Esophagus muscularis mucosa (tissue), 4 donors: Measurements from ENCODE around the gene PAXX. TPM values are rescaled to one million over a fixed set of nuclear protein-coding genes. Genes with fewer than 3 reads are reported as not detected.
"Not testable (repeated sequence)": the region's sequence is repeated elsewhere in the genome, so short reads cannot be mapped to it uniquely, and the experiment has no call there.

ENCODE experiments used
- DNase-seq: peaks from one replicate; pipeline ENCODE4 v3.0.0-alpha.2; 2017; ENCODE audit errors: extremely low spot score
- H3K27ac ChIP-seq, 4 donors: fragments of 200-600 bp; sonication (generic); replicated peaks in 1 of 4; 1 replicate in 3 of 4; 2 replicates in 1 of 4; pipeline ENCODE4 v1.5.1; 2016 to 2019; ENCODE audit warnings: mild to moderate bottlenecking in 1 of 4
- H3K27me3 ChIP-seq, 4 donors: fragments of 200-600 bp; sonication (generic); one replicate each; pipeline versions ENCODE4 v1.5.1 to v1.6.0; 2016 to 2019
- H3K36me3 ChIP-seq, 4 donors: fragments of 200-600 bp; sonication (generic); one replicate each; pipeline ENCODE4 v1.5.1; 2016 to 2019
- H3K4me1 ChIP-seq, 4 donors: fragments of 200-600 bp; sonication (generic); one replicate each; pipeline ENCODE4 v1.5.1; 2016 to 2019
- H3K4me3 ChIP-seq, 4 donors: fragments of 200-600 bp; sonication (generic); 1 replicate in 2 of 4; 2 replicates in 2 of 4; pipeline ENCODE4 v1.5.1; 2016 to 2019; ENCODE audit warnings: mild to moderate bottlenecking in 4 of 4, moderate library complexity in 1 of 4
- H3K9me3 ChIP-seq, 4 donors: fragments of 200-600 bp; sonication (generic); 1 replicate in 3 of 4; 2 replicates in 1 of 4; pipeline ENCODE4 v1.5.1; 2016 to 2019
- EP300 ChIP-seq: sonication (generic); formaldehyde crosslinking; IDR thresholded peaks from one replicate; pipeline ENCODE4 v1.6.1; 2017; ENCODE audit warnings: antibody characterized with exemption
- POLR2A ChIP-seq: fragments of 450-650 bp; IDR thresholded peaks from one replicate; pipeline ENCODE4 v1.6.1; 2017; ENCODE audit warnings: antibody characterized with exemption, moderate library complexity, mild to moderate bottlenecking, low read depth
- POLR2AphosphoS5 ChIP-seq, 2 donors: sonication (generic); formaldehyde crosslinking; IDR thresholded peaks; one replicate each; pipeline ENCODE4 v1.6.1; 2017; ENCODE audit warnings: antibody characterized with exemption in 2 of 2
- WGBS: methylation state at CpG from one replicate; pipeline ENCODE4 v1.1.5; 2018; 5-methylcytosine and 5-hydroxymethylcytosine counted together
- intact Hi-C: fragments of 100-400 bp; cut with DNase I; formaldehyde crosslinking; loops from one replicate; pipeline ENCODE4 v1.15.1; 2023
- total RNA-seq, 4 donors: library from RNA; depleted of rRNA; stranded (reverse); fragments of >200 nt; gene quantifications; one replicate each; pipeline versions ENCODE4 v1.1.0 to v1.2.1, GENCODE V29; 2016
- TF ChIP-seq, protein P1 (sequence below), 3 experiments: fragments of 200-600 bp in 2 of 3; fragments of 450-650 bp in 1 of 3; sonication (generic) in 2 of 3; IDR thresholded peaks; one replicate each; pipeline ENCODE4 v1.5.1; 2017 to 2019; ENCODE audit warnings: antibody characterized with exemption in 3 of 3, mild to moderate bottlenecking in 2 of 3, moderate library complexity in 1 of 3

Gene PAXX
- total RNA-seq, 4 donors from 2014 or later = 28.8 to 39.9 (median 37.8) TPM

- no peak overlapping the region for H3K27ac ChIP-seq
- H3K36me3 ChIP-seq = peaks cover 0 to 11% (median 9%) of the 10 kb centered on the region in 4 donors
- peaks cover 0 to 8% (median 0%) of the 10 kb centered on the region in 4 donors for H3K27me3 ChIP-seq
- H3K4me3 ChIP-seq = peak overlapping the region in 2 of 4 donors; percentile 27 to 39
- peaks cover 20 to 34% (median 30%) of the 10 kb centered on the region in 4 donors for H3K4me1 ChIP-seq
- 60% methylated on average over 5 of the region's 10 CpGs for WGBS
- no peak for TF ChIP-seq EP300
- TF ChIP-seq, protein P1, sequence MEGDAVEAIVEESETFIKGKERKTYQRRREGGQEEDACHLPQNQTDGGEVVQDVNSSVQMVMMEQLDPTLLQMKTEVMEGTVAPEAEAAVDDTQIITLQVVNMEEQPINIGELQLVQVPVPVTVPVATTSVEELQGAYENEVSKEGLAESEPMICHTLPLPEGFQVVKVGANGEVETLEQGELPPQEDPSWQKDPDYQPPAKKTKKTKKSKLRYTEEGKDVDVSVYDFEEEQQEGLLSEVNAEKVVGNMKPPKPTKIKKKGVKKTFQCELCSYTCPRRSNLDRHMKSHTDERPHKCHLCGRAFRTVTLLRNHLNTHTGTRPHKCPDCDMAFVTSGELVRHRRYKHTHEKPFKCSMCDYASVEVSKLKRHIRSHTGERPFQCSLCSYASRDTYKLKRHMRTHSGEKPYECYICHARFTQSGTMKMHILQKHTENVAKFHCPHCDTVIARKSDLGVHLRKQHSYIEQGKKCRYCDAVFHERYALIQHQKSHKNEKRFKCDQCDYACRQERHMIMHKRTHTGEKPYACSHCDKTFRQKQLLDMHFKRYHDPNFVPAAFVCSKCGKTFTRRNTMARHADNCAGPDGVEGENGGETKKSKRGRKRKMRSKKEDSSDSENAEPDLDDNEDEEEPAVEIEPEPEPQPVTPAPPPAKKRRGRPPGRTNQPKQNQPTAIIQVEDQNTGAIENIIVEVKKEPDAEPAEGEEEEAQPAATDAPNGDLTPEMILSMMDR (IDR thresholded peaks at IDR 0.05) = no peak
- no peak for TF ChIP-seq POLR2A
- no peak for DNase-seq
- H3K9me3 ChIP-seq = no peaks in the 10 kb centered on the region
- intact Hi-C loops = no loop called here
These were observed 40.6 kb downstream of the PAXX start for GRCh38 chr9:137032858-137033257.

DNA sequence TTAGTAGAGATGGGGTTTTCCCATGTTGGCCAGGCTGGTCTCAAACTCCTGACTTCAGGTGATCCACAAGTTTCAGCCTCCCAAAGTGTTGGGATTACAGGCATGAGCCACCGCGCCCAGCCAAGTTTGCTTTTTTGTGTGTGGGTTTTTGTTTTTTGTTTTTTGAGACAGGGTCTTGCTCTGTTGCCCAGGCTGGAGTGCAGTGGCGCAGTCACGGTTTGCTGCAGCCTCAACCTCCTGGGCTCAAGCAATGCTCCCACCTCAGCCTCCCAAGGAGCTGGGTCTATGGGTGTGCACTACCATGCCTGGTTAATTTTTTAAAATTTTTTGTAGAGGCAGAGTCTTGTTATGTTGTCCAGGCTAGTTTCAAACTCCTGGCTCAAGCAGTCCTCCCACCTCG is 41.3 kb downstream of the PAXX start:
- H3K9me3 ChIP-seq, H3K27ac ChIP-seq, intact Hi-C loops, DNase-seq, H3K27me3 ChIP-seq: not testable (repeated sequence)
- Histone ChIP-seq H3K4me3 (peak overlapping the region in 3 of 4 donors; percentile 14 to 39 (median 27)), H3K4me1 (peaks cover 18 to 32% (median 27%) of the 10 kb centered on the region in 4 donors), H3K36me3 (peaks cover 0 to 17% (median 13%) of the 10 kb centered on the region in 4 donors)
- WGBS = 92% methylated on average over 5 of the region's 5 CpGs

DNA sequence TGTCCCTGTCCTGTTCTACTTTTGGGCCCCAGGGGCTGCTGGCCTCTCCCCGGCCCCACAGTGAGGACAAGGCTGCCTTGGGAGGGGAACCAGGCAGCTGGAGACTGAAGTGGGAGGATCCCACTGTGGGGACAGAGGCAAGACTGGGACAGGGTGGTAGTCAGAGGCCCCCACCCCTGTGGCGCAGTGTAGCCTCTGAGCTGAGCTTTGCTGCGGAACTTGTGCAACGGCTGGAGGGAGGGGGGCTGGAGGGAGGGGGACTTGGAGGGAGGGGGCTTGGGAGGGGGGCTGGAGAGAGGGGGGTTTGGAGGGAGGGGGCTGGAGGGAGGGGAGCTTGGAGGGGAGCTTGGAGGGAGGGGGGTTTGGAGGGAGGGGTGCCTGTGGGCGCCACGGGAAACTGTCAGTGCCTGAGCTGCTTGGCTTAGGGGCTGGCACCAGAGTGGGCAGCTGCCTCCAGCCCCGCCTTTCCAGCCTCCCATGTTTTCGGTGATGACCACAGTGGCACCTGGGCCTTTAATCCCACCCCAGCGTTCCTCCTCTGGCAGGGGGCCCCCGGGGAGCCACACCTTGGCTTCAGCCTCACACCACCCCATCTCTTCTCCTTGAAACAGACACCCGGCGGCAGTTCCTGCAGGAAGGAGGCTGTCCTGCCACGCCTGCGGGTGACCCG is 42.0 kb downstream of the PAXX start:
- H3K27me3 ChIP-seq = peaks cover 0 to 8% (median 0%) of the 10 kb centered on the region in 4 donors
- H3K4me3 ChIP-seq = peak overlapping the region in 3 of 4 donors; percentile 14 to 39 (median 27)
- 47% methylated on average over 11 of the region's 15 CpGs for WGBS
- TF ChIP-seq POLR2AphosphoS5 (IDR thresholded peaks at IDR 0.05) (no peak), EP300 (no peak), POLR2A (no peak)
- TF ChIP-seq, protein P1 (IDR thresholded peaks at IDR 0.05) = no peak
- no peak for DNase-seq
- H3K4me1 ChIP-seq = peaks cover 11 to 25% (median 20%) of the 10 kb centered on the region in 4 donors
- intact Hi-C loops = loop anchor here (2.0 kb wide), 1 partner anchor 247 kb away; no protein-coding TSS in a partner anchor
- H3K9me3 ChIP-seq = no peaks in the 10 kb centered on the region
- H3K27ac ChIP-seq = no peak overlapping the region
- peaks cover 0 to 24% (median 20%) of the 10 kb centered on the region in 4 donors for H3K36me3 ChIP-seq

DNA sequence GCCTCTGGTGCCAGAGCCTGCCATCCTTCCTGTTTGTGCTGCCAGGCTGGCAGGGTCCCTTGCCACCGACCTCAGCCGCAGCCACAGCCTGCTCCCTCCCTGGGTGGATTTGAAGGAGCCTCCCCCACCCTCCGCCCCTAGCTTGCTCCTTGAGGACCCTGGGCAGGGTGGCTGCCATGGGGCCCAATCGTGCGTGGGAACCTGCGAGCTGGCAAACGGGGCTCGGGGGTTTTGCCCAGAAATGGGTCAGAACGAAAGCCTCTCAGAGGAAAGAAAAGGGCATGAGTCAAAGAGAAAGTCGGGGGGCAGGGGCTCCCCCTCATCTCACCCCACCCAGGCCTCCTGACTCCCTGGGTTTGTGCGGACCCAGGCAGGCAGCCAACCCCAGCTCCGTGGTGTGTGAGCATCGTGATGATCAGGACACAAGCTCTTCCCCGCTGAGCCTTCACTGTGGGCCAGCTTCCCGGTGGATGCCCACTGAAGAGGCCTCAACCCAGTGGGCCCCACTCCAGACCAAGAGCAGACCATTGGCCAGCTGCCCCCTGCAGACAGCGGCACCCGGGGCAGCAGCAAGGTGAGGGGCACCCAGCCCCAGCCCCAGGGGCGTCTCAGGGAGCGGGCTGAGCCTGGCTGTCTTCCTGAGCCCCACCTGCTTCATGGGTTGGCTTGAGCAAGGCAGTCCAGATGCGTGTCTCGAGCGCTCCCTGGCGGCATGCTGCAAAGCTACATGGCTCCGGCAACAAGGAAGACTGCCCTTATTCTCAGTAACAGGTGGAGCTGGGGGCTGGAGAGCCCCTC is 42.7 kb downstream of the PAXX start:
- Histone ChIP-seq H3K27ac (no peak overlapping the region), H3K4me1 (peaks cover 9 to 17% (median 14%) of the 10 kb centered on the region in 4 donors), H3K4me3 (peak overlapping the region in 1 of 4 donors; percentile 25), H3K27me3 (peaks cover 0 to 8% (median 0%) of the 10 kb centered on the region in 4 donors), H3K9me3 (no peaks in the 10 kb centered on the region), H3K36me3 (peaks cover 0 to 31% (median 27%) of the 10 kb centered on the region in 4 donors)
- DNase-seq = no peak
- intact Hi-C loops = loop anchor here (2.0 to 5.0 kb wide), 2 partner anchors 88 to 248 kb away; partner anchors contain the start of gene C8G
- TF ChIP-seq POLR2A (no peak), EP300 (no peak), POLR2AphosphoS5 (IDR thresholded peaks at IDR 0.05) (peak in 1 of 2 donors; percentile 54)
- TF ChIP-seq, protein P1 (IDR thresholded peaks at IDR 0.05) = peak; percentile 88 to 94 (median 90)
- 21% methylated on average over 10 of the region's 24 CpGs for WGBS

DNA sequence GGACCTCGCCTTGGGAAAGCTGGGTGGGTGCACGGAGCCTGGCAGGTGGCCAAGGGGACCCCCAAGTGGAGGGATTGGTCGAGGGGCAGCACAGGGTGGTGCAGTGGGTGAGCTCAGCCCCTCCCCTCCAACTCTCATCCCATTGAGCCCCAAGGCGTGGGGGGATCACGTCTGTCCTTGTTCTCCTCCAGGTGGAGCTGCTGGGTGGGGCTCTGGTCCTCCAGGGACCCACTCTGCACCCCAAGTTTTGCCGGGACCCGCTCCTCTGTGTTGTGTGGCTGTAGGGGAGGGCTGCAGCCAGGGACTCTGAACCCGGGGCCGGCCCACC is 43.2 kb downstream of the PAXX start:
- TF ChIP-seq, protein P1 (IDR thresholded peaks at IDR 0.05) = peak in 1 of 3 experiments; percentile 8
- TF ChIP-seq POLR2AphosphoS5 (IDR thresholded peaks at IDR 0.05) = no peak
- no peak for TF ChIP-seq EP300
- TF ChIP-seq POLR2A = no peak
- peaks cover 9 to 16% (median 14%) of the 10 kb centered on the region in 4 donors for H3K4me1 ChIP-seq
- WGBS = 30% methylated on average over 7 of the region's 9 CpGs
- intact Hi-C loops = loop anchor here (2.0 to 5.0 kb wide), 2 partner anchors 88 to 249 kb away; partner anchors contain the start of gene C8G
- no peaks in the 10 kb centered on the region for H3K9me3 ChIP-seq
- peaks cover 0 to 8% (median 0%) of the 10 kb centered on the region in 4 donors for H3K27me3 ChIP-seq
- H3K4me3 ChIP-seq = no peak overlapping the region
- no peak for DNase-seq
- peaks cover 3 to 37% (median 33%) of the 10 kb centered on the region in 4 donors for H3K36me3 ChIP-seq
- H3K27ac ChIP-seq = no peak overlapping the region
